Stimulated activated CD8-positive, alpha-beta memory T cell treated with anti-CD3 and anti-CD28 coated beads, Interleukin-15, amount 100 ng/mL, for 4 hours (primary cell): Measurements from ENCODE around the gene DNAL4.
"Not testable (repeated sequence)": the region's sequence is repeated elsewhere in the genome, so short reads cannot be mapped to it uniquely, and the experiment has no call there.

Experiments used
- DNase-seq, 2 donors: peaks; one replicate each; pipeline ENCODE4 v3.0.0-alpha.2; 2020; ENCODE audit warnings: low read depth in 2 of 2

DNAL4 gene

DNA sequence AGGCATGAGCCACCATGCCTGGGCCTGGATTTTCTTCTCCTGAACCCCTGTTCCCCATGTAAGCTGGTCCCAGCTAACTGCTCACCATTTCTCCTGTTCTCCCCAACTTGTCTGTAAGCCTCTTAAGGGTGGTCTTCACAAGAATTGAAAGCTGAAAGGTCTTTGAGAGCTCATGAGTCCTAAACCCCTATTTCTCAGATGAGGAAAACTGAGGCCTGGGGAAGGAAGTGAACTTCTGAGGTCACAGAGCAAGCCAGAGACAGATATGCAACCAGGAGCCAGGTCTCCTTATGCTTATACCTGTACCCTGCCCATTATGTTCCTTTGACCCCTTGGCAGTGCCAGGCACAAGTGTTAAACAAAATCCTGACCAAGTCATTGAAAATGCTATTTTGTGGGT, 33.6 kb upstream of the DNAL4 start:
- no peak for DNase-seq

DNA sequence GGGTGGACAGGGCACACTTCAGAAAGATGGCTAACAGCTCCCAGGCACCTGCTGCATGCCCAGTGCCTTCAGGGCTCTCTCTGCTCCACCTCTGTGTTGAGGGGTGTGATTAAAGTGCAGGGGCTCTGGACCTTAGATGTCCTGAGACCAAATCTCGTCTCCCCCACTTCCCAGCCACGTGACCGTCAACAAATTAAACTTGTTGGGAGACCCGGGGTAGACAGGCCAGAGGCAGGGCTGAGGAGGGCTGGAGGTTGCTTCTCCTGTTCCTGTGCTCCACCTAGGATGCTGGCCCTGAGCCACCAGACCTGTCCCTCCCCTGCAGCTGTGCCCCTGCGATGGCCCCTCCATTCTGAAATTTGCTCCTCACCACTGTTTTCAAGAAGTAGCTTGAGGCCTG, 32.9 kb upstream of the DNAL4 start:
- DNase-seq = no peak

DNA sequence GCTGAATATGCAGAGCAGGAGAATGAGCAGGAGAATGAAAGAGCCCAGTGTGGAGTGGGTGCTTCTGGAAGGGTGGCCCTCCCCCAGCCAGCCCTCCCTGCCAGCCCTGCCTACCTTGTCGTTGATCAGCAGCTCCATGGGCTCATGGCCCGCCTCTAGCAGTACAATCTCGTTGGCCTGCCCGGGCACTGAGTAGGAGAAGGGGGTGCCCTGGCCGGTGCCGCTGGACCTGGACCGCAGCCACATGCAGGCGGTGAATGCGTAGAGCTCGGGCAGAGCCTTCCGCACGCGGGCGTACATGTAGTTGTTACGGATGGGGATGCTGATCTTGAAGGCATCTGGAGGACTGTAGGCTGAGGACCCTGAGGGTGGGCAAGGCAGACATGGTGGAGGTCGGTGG, 32.4 kb upstream of the DNAL4 start:
- DNase-seq = no peak

DNA sequence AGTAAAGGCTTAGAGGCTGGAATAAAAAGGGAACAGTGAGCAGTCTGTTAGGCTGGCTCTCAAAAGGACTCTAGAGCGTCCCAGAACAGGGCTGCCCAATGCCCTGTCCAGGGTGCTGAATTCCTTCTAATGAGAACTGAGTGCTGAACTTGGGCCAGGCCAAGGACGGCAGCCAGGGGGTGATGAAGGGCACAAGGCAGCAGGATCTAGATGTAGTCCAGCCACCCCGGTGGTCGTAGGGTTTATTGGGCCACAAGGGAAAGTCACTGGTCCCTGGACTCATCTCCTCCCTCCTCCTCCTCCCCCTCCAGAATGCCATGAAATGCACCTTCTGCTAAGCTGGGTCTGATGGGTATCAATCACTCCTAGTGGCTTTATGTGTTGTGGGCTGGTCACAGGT, 30.6 kb upstream of the DNAL4 start:
- DNase-seq = no peak

DNA sequence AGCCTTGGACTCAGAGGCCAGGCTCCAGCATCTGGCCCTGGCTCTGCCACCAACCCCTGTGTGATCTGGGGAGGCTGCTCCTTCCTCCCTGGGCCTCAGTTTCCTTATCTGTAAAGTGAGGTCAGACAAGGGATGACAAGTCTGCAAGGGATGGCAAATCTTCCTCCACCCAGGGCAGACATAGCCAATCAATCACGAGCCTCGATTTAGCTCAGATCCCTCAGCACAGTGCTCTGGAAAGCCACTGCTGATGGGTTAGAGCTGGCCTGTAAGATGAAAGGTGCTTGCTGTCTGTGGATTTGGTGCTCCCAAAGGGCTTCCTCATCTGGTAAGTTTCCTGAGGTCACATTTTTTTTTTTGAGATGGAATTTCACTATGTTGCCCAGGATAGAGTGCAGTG, 29.7 kb upstream of the DNAL4 start:
- no peak for DNase-seq

DNA sequence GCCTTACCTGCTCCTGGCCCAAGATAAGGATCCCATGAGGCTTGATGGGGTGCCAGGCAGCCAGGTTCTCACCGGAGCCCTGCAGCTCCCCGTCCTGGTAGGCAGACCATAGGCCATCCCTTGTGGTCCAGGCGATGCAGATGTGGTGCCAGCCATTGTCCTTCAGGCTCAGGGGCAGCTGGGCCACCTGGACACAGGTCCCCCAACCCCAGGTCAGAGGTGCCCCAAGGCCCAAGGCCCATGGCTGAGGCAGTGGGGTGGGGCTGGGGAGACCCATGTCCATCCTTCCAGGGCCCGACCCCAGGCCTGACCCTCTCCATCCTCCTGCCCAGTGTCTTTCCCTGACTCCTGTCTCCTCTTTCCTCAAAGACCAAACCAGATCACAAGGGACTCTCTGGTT, 29.1 kb upstream of the DNAL4 start:
- no peak for DNase-seq

DNA sequence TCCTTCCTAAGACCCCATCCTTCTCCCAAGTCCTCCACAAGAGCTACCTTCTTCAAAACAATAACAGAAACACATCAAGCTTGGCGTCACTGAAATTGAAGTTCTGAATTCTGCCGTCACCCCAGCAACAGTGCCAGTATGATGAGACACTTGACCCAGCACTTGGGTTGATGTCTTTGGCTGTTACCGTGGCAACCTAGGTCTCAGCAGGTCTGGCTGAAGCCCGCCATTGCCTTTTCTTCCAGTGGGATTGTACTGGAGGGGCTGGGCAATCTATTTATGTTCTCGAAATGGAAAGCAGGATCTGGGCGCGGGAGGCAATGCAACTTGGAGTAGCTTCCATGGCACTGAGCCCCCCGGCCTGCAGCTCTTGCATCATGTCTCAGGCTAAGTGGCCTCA, 26.1 kb upstream of the DNAL4 start:
- DNase-seq = no peak

DNA sequence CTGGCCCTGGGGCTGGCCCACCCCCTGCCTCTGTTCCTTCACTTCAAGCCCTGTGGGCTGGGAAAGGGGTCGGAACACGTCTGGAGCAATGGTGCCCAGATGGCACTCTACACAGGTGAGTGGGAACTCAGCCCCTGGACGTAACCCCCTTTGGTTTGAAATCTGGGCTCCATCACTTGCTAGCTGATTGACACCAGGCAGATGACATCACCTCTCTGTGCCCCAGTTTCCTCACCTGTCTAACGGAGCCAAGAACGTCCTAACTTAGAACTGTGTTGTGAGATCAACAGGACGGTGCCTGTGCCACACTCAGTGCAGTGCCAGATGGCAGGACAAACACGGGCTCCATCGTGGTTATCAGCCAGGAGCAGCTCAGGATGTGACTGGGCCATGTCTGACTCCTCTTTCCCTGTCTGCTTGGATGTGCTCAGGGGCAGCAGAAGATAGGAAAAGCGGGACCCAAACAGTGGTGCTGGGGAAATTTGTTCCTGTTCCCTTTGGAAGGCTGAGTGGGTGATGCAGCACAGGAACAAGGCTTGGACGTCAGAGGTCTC, 25.5 kb upstream of the DNAL4 start:
- DNase-seq = no peak

DNA sequence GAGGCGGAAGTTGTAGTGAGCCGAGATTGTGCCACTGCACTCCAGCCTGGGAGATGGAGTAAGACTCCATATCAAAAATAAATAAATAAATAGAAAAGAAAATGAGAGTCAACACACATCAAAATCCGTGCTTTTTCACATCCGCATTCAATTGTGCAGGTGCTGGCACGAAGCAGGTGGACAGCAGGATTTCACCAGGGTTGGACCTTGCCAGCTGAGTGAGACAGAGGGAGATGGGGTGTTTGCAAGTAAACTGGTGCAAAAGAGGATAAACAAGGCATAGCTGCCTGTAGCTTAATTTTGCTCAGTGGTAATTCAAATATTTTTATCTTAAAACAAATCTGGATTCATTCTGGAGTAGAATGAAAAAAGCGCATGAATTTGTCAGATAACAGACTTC, 23.3 kb upstream of the DNAL4 start:
- DNase-seq = no peak

DNA sequence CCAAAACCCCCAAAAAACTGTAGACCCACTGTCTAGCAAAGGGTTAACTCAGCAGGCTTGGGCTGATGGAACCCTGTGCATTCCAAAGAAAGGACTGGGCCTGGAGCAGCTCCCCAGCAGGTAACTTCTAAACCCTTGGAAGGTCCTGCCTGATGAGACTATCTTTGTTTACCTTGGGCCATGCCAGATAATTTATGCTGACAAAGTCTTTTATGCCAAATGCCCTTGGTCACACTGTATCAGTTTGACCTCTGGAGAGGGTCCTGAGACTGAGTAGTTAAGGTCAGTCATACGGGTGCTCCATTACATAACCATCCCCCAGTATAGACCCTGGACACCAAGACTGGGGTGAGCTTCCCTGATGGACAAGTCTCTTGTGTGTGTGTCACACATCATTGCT, 21.9 kb upstream of the DNAL4 start:
- no peak for DNase-seq

DNA sequence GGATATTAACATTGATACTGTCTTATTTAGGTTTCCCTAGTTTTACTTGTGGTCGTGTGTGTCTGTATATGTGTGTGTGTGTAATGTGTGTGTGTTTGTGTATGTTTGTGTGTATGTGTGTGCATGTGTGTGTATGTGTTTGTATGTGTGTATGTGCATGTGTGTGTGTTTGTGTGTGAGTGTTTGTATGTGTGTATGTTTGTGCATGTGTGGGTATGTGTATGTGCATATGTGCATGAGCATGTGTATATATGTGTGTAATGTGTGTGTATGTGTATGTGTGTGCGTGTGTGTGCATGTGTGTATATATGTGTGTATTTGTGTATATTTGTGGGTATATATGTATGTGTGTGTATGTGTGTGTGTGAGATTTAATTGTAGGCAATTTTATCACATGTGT, 17.3 kb upstream of the DNAL4 start:
- DNase-seq = no peak

DNA sequence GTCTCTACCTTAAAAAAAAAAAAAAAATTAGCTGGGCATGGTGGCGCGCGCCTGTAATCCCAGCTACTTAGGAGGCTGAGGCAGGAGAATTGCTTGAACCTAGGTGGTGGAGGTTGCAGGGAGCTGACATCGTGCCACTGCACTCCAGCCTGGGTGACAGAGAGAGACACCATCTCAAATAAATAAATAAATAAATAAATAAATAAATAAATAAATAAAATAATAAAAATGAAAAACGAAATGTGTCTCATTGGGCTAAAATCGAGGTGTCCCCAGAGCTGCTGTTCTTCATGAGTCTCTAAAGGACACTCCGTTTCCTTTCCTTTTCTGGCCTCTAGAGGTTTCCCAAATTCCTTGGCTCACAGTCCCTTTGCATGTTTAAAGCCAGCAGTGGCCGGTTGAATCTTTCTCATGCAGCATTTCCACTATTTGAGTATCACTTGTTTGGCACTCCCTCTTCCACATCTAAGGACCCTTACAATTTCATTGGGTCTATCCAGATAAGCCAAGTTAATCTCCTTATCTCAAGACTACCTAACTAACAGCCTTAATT, 11.2 kb upstream of the DNAL4 start:
- not testable (repeated sequence) for DNase-seq

DNA sequence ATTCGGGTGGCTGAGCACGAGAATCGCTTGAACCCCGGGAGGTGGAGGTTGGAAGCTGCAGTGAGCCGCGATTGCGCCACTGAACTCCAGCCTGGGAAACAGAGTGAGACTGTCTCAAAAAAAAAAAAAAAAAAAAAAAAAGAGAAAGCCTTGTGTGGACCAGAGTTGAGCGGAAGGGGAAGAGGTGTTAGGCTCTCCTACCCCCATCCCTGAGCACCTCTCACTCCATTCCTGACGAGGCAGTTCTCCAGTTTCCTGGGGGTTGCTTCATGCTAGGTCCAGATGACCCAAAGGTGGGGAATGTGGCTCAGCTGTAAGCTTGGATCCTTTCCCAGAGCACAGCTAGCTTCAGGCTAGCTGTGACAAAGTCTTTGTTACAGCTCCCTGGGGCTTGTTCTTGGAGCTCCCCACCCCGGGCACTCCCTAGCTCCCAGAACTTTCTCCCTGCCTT, 8.8 kb upstream of the DNAL4 start:
- DNase-seq = no peak

DNA sequence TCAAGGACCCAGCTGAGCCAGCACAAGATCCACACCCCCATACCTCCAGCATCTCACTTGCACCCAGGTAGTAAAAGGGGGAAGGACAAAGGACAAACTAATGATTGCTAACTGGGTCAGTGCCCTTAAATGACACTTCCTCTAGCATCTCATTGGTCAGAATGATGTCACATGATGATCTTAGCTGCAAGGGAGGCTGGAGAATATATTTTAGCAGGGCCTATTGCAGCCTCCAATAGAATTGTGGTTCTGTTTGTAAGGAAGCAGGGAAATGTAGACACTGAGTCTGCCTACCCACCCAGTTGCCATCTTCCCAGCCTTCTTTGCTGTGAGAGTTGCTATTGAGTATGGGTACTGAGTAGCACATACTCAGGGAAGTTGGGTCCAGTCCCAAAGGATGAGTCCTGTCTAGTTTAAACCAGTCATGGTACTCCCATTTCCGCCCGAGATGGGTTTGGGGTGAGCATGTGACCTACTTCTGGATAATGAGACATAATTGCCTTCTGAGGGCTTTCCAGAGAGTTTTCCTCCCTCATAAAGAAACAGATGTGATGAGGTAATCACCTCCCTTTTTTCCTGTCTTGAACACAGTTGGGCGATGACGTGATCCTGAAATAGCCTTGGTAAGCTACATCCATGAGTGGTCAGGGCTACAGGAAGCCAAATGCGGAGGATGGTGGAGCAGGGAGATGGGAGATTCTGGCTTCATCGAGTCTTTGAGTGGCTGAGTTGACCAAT, 5.5 kb upstream of the DNAL4 start:
- no peak for DNase-seq

DNA sequence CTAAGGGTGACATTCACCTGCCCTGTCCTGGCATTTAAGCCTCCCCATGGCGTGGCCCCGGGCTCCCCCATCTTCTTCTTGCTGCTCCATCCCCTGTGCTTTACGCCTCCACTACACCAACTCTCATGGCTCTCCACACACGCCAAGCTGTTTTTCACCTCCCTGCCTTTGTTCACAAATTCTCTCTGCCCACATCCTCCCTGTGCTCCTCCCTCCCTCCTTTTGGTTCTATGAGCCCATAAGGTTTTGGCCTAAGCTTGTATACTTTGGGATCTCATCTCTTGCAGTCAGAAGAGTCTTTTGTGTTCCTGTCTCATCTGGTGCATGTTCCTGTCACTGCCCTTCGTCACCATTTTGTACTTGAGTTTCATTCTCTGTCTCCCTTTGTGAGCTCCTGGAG, 4.6 kb upstream of the DNAL4 start:
- no peak for DNase-seq

DNA sequence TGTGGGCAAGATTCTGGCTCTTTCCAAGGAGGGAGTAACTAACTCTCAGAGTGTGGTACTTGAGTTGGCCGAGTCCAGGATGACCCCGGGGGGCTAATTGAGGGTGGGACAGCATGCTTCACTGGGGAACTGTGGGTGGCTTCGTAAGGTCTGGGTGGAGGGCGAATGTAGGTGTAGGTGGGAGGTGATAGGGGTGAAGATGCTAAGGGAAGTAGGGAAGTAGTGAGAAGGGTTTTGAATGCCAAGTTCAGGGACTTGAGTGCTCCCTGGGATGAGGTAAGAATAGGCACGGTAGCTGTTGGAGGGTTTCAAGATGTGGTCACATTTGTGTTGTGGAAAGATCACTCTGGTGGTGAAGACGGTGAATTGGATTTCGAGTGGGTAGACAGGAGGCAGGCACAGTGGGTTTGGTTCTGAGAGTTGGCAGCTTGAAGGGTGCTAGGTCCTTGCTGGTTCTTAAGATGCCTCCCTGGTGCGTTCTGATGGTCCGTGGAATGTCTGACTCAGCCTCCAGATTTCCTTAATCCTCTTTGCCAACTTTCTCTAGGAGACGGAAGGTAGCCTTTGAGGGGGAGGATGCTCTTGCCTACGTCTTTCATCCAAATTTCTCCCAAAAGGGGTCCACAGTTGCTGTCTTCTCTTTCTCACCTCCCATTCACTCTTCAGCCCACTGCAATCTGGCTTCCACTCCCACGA, 2.5 kb upstream of the DNAL4 start:
- DNase-seq = no peak

DNA sequence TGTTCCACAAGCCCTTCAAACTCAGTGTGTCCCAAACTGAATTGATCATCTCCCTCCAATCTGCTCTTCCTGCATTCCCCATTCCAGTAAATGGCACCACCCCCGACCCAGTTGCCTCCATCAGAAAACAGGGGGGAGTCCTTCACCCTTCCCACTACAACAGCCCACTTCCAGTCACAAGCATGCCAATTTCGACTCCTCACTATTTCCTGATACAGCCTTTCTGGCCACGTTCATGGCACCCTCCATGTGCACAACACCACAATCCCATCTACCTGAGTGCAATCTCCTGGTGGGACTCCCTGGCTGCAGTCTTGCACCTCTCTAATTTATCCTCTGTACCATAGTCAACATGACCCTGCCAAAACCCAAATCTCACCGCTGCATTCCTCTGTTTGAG, 1.6 kb upstream of the DNAL4 start:
- DNase-seq = no peak

DNA sequence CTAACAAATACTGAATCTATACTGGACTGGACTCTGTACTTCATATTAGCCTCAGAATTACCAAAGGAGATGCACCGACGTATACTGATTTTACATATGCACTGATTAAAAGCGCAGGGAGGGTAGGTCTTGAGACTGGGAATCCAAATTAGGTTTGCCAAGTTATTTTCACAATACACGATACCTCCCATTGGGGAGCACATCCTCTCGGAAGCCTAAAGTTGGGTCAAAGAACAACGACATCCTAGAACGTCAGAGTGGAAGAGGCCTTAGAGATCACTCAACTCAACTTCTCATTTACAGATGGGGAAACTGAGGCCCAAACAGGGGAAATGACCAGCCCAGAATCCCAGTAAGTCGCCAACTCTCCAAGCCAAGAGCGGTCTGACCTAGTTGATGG, 626 bp downstream of the DNAL4 start:
- no peak for DNase-seq

DNA sequence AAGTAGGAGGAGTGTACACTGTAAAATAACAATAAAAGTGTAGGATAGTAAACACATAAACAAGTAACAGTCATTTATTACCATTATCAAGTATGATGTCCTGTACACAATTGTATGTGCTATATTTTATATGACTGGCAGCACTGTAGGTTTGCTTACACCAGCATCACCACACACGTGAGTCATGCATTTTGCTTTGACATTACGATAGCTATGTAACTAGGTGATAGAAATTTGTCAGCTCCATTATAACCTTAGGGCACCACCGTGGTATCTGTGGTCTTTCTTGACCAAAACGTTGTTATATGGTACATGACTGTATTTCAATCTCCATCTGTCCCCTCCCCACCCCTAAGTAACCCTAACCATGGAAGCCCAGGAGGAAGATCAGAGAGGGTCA, 1.1 kb downstream of the DNAL4 start:
- no peak for DNase-seq

DNA sequence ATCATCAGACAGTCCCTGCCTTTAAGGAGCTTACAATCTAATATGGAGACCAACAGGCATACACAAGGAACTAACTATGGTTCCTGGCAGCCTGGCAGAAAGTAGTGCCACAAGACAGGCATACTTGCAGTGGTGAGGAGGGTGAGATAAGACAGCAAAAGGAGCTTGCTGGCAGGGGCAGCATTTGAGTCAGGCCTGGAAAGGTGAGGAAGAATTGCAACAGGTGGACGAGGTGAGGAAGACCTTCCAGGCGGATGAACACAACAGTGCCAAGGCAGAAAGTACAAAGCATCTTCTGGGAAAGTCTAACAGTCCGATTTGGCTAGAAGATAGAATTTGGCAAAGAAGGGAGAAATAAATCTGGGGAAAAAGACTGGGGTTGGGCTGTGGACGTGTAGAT, 4.3 kb downstream of the DNAL4 start:
- no peak for DNase-seq

DNA sequence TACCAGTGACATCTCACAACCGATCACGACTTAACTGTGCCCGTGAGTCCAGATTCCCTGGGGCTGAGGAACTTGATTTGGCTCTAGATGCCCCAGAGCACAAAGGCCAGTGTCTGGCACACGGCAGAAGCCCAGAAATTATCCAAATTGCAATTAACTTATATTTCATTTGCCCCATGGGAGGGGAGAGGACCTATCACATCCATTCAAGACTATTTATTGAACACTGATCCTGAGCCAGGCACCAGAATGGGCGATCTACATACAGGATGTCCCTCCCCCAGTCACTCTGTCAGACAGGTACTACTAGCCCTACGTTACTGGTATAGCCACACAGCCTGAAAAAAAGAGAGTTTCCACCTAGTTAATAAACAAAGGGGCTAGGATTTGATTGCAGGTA, 5.1 kb downstream of the DNAL4 start:
- no peak for DNase-seq

DNA sequence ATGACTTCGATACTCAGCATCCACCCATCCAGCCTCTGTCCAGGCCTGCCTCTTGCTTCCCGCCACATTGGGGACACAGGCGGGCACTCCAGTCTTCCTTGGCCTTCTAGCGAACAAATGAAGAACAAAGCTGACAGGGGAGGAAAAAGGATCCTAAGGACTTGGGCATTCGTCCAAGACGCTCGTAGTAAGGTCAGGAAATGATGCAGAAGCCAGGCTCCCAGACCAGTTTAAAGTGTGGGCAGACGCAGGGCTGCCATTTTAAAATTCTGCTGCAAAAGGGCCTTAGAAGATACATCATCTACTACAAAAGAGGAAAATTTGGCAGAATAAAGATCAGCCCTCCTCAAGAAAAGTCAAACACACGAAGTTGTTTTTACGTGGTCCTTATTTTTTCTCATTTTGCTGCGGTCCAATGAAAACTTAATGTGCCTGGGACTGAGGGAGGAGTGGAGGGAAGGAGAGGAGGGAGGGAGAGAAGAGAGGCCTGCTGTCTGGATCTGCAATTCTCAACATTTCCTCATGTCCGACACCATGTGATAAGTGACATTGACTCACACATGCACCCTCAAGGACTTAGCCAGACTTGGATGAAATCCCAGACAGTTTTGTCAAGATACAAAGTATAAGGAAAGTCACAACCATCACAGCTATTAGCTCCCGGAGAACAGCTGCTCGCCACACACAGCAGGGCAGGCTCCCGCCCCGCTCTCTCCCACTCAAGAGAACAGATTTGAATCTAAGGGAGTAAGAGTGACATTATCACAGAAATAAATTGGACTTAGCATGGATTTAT, 5.7 kb downstream of the DNAL4 start:
- no peak for DNase-seq
